GM12878 (cell line): Measurements from ENCODE around the gene ARMH1. TPM values are rescaled to one million over a fixed set of nuclear protein-coding genes. Genes with fewer than 3 reads are reported as not detected.

Experiments used
- ASH2L ChIP-seq: fragments of 300-600, 200-600 bp; sonication (generic); IDR thresholded peaks from 2 replicates; pipeline ENCODE4 v1.6.1; 2017; ENCODE audit warnings: low read depth, mild to moderate bottlenecking, borderline replicate concordance
- BMI1 ChIP-seq: fragments of 450-650 bp; IDR thresholded peaks from 2 replicates; pipeline ENCODE4 v1.6.1; 2016; ENCODE audit warnings: mild to moderate bottlenecking, moderate library complexity, borderline replicate concordance
- CHD4 ChIP-seq: fragments of 200-600 bp; sonication (generic); IDR thresholded peaks from 2 replicates; pipeline ENCODE4 v1.6.1; 2016; ENCODE audit warnings: mild to moderate bottlenecking
- GABPA ChIP-seq: IDR thresholded peaks from 2 replicates; pipeline ENCODE4 v1.6.1; 2014; ENCODE audit warnings: antibody characterized with exemption, low read depth, mild to moderate bottlenecking, inconsistent platforms
- HCFC1 ChIP-seq: fragments of 150-350 bp; IDR thresholded peaks from 2 replicates; pipeline ENCODE4 v1.6.1; 2014; ENCODE audit warnings: low read length
- KDM1A ChIP-seq: fragments of 200-600 bp; sonication (generic); IDR thresholded peaks from 2 replicates; pipeline ENCODE4 v1.6.1; 2016; ENCODE audit warnings: borderline replicate concordance
- MLLT1 ChIP-seq: fragments of 450-650 bp; IDR thresholded peaks from 2 replicates; pipeline ENCODE4 v1.6.1; 2016; ENCODE audit warnings: mild to moderate bottlenecking
- NFXL1 ChIP-seq: fragments of 450-650 bp; IDR thresholded peaks from 2 replicates; pipeline ENCODE4 v1.6.1; 2017; ENCODE audit warnings: antibody characterized with exemption, mild to moderate bottlenecking, borderline replicate concordance
- PAX5 ChIP-seq: IDR thresholded peaks from 2 replicates; pipeline ENCODE4 v1.6.1; 2011; ENCODE audit warnings: low read depth, low read length, borderline replicate concordance
- PML ChIP-seq: IDR thresholded peaks from 2 replicates; pipeline ENCODE4 v1.6.1; 2012; ENCODE audit warnings: low read length, inconsistent platforms
- RB1 ChIP-seq: fragments of 450-650 bp; formaldehyde crosslinking; IDR thresholded peaks from 2 replicates; pipeline ENCODE4 v1.6.1; 2017; ENCODE audit warnings: mild to moderate bottlenecking, borderline replicate concordance
- RELA ChIP-seq: fragments of 450-650 bp; IDR thresholded peaks from 2 replicates; pipeline ENCODE4 v1.8.0; 2014; ENCODE audit warnings: borderline replicate concordance; ENCODE audit not compliant: partially characterized antibody
- SUPT20H ChIP-seq: IDR thresholded peaks from 2 replicates; pipeline ENCODE4 v1.6.1; 2011; ENCODE audit warnings: low read depth, mild to moderate bottlenecking, low read length, moderate library complexity, borderline replicate concordance; ENCODE audit not compliant: control insufficient read depth
- polyA plus RNA-seq, 11 experiments: library from polyadenylated mRNA; depleted of rRNA in 4 of 11; unstranded in 6 of 11; stranded (reverse) in 5 of 11; fragments of >200 nt; fragmentation: Nextera tagmentation in 4 of 11; fragmentation: Illumina TruSeq in 1 of 11; extraction: Ambion mirVana in 4 of 11; extraction: Trizol in 1 of 11; gene quantifications; 1 replicate in 1 of 11; 2 replicates in 10 of 11; pipeline versions ENCODE4 v1.2.1 to v1.2.3, GENCODE V29; 2011 to 2016; ENCODE audit warnings: inconsistent platforms in 2 of 11, missing spikeins in 2 of 11, low read depth in 1 of 11
- total RNA-seq, 4 experiments: library from RNA; depleted of rRNA in 3 of 4; stranded (reverse); fragments of >200 nt in 3 of 4; fragmentation: Illumina TruSeq in 1 of 4; extraction: Trizol in 1 of 4; gene quantifications; 2 replicates each; pipeline versions ENCODE4 v1.2.1 to v1.2.3, GENCODE V29; 2013 to 2021
- TF ChIP-seq, protein P1 (sequence below): IDR thresholded peaks from 2 replicates; pipeline ENCODE4 v1.6.1; 2012; ENCODE audit warnings: low read length, inconsistent platforms
- TF ChIP-seq, protein P2 (sequence below): IDR thresholded peaks from 2 replicates; pipeline ENCODE4 v1.6.1; 2012; ENCODE audit warnings: improper control_type of control experiment, low read depth, low read length; ENCODE audit not compliant: insufficient replicate concordance
- TF ChIP-seq, protein P3 (sequence below): fragments of 150-350 bp; IDR thresholded peaks from 2 replicates; pipeline ENCODE4 v1.6.1; 2016; ENCODE audit warnings: low read depth, low read length

Gene ARMH1
- total and polyA plus RNA-seq, 10 of the 15 experiments (the other 5 are each of a cell fraction or from before 2014, with no cell fraction given), result 0.93 to 43.9 (median 8.2) TPM

- TF ChIP-seq, protein P1, sequence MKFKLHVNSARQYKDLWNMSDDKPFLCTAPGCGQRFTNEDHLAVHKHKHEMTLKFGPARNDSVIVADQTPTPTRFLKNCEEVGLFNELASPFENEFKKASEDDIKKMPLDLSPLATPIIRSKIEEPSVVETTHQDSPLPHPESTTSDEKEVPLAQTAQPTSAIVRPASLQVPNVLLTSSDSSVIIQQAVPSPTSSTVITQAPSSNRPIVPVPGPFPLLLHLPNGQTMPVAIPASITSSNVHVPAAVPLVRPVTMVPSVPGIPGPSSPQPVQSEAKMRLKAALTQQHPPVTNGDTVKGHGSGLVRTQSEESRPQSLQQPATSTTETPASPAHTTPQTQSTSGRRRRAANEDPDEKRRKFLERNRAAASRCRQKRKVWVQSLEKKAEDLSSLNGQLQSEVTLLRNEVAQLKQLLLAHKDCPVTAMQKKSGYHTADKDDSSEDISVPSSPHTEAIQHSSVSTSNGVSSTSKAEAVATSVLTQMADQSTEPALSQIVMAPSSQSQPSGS, result peak; percentile 100
- no peak for TF ChIP-seq NFXL1
- TF ChIP-seq, protein P2, sequence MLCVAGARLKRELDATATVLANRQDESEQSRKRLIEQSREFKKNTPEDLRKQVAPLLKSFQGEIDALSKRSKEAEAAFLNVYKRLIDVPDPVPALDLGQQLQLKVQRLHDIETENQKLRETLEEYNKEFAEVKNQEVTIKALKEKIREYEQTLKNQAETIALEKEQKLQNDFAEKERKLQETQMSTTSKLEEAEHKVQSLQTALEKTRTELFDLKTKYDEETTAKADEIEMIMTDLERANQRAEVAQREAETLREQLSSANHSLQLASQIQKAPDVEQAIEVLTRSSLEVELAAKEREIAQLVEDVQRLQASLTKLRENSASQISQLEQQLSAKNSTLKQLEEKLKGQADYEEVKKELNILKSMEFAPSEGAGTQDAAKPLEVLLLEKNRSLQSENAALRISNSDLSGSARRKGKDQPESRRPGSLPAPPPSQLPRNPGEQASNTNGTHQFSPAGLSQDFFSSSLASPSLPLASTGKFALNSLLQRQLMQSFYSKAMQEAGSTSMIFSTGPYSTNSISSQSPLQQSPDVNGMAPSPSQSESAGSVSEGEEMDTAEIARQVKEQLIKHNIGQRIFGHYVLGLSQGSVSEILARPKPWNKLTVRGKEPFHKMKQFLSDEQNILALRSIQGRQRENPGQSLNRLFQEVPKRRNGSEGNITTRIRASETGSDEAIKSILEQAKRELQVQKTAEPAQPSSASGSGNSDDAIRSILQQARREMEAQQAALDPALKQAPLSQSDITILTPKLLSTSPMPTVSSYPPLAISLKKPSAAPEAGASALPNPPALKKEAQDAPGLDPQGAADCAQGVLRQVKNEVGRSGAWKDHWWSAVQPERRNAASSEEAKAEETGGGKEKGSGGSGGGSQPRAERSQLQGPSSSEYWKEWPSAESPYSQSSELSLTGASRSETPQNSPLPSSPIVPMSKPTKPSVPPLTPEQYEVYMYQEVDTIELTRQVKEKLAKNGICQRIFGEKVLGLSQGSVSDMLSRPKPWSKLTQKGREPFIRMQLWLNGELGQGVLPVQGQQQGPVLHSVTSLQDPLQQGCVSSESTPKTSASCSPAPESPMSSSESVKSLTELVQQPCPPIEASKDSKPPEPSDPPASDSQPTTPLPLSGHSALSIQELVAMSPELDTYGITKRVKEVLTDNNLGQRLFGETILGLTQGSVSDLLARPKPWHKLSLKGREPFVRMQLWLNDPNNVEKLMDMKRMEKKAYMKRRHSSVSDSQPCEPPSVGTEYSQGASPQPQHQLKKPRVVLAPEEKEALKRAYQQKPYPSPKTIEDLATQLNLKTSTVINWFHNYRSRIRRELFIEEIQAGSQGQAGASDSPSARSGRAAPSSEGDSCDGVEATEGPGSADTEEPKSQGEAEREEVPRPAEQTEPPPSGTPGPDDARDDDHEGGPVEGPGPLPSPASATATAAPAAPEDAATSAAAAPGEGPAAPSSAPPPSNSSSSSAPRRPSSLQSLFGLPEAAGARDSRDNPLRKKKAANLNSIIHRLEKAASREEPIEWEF, result no peak
- no peak for TF ChIP-seq KDM1A
- peak; percentile 97 for TF ChIP-seq PAX5
- TF ChIP-seq MLLT1, result peak; percentile 97
- peak; percentile 98 for TF ChIP-seq BMI1
- TF ChIP-seq RELA, result peak; percentile 69
- TF ChIP-seq CHD4, result no peak
- TF ChIP-seq, protein P3, sequence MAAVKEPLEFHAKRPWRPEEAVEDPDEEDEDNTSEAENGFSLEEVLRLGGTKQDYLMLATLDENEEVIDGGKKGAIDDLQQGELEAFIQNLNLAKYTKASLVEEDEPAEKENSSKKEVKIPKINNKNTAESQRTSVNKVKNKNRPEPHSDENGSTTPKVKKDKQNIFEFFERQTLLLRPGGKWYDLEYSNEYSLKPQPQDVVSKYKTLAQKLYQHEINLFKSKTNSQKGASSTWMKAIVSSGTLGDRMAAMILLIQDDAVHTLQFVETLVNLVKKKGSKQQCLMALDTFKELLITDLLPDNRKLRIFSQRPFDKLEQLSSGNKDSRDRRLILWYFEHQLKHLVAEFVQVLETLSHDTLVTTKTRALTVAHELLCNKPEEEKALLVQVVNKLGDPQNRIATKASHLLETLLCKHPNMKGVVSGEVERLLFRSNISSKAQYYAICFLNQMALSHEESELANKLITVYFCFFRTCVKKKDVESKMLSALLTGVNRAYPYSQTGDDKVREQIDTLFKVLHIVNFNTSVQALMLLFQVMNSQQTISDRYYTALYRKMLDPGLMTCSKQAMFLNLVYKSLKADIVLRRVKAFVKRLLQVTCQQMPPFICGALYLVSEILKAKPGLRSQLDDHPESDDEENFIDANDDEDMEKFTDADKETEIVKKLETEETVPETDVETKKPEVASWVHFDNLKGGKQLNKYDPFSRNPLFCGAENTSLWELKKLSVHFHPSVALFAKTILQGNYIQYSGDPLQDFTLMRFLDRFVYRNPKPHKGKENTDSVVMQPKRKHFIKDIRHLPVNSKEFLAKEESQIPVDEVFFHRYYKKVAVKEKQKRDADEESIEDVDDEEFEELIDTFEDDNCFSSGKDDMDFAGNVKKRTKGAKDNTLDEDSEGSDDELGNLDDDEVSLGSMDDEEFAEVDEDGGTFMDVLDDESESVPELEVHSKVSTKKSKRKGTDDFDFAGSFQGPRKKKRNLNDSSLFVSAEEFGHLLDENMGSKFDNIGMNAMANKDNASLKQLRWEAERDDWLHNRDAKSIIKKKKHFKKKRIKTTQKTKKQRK, result peak; percentile 74; the same call in 1 of the 2 replicates
- peak; percentile 13; the same call in 1 of the 2 replicates for TF ChIP-seq RB1
- peak; percentile 68; the same call in 1 of the 2 replicates for TF ChIP-seq GABPA
- TF ChIP-seq HCFC1, result peak; percentile 80
- TF ChIP-seq ASH2L, result no peak
- peak; percentile 100 for TF ChIP-seq PML
- TF ChIP-seq SUPT20H, result no peak
Observed at GRCh38 chr1:44721485-44722361, 47.2 kb downstream of the ARMH1 start (continued).
